Osteoblast (primary cell): ENCODE measurements around the gene C1orf226. TPM values are rescaled to one million over a fixed set of nuclear protein-coding genes. Genes with fewer than 3 reads are reported as not detected.

Source experiments
- DNase-seq: peaks from one replicate; pipeline ENCODE4 v3.0.0; 2011; ENCODE audit warnings: low spot score, mixed read lengths; ENCODE audit not compliant: insufficient read length; ENCODE audit errors: missing footprints
- H2AFZ ChIP-seq: 2 replicates; pipeline ENCODE4 v1.6.0; 2011; ENCODE audit warnings: mild to moderate bottlenecking, low read length
- H3K27ac ChIP-seq: 2 replicates; pipeline ENCODE4 v1.5.1; 2011; ENCODE audit warnings: mild to moderate bottlenecking, low read depth, low read length, moderate library complexity
- H3K27me3 ChIP-seq: 2 replicates; pipeline ENCODE4 v1.6.0; 2012; ENCODE audit warnings: mild to moderate bottlenecking, control low read depth, inconsistent platforms, low read length, moderate library complexity; ENCODE audit not compliant: insufficient read depth
- H3K36me3 ChIP-seq: 2 replicates; pipeline ENCODE4 v1.5.1; 2011; ENCODE audit warnings: mild to moderate bottlenecking, low read length, control low read depth, moderate library complexity; ENCODE audit not compliant: insufficient read depth
- H3K4me1 ChIP-seq: 2 replicates; pipeline ENCODE4 v1.5.1; 2011; ENCODE audit warnings: mild to moderate bottlenecking, low read length, control low read depth, moderate library complexity; ENCODE audit not compliant: insufficient read depth
- H3K4me2 ChIP-seq: 2 replicates; pipeline ENCODE4 v1.6.0; 2011; ENCODE audit warnings: mild to moderate bottlenecking, low read length; ENCODE audit not compliant: insufficient read depth
- H3K4me3 ChIP-seq: fragments of 200-600 bp; sonication (generic); 3 replicates; pipeline ENCODE4 v1.5.1; 2012; ENCODE audit warnings: mild to moderate bottlenecking, low read length, inconsistent platforms; ENCODE audit not compliant: insufficient read depth
- H3K79me2 ChIP-seq: 2 replicates; pipeline ENCODE4 v1.6.0; 2012; ENCODE audit warnings: mild to moderate bottlenecking, low read length, control low read depth, inconsistent platforms; ENCODE audit not compliant: insufficient read depth
- H3K9me3 ChIP-seq: 2 replicates; pipeline ENCODE4 v1.5.1; 2011; ENCODE audit warnings: low read depth, low read length, control low read depth
- H4K20me1 ChIP-seq: 2 replicates; pipeline ENCODE4 v1.6.0; 2012; ENCODE audit warnings: mild to moderate bottlenecking, low read length, control low read depth; ENCODE audit not compliant: insufficient read depth
- total RNA-seq: library from RNA; depleted of rRNA; stranded (reverse); fragments of >200 nt; gene quantifications from 2 replicates; pipeline ENCODE4 v1.2.3, GENCODE V29; 2012
- TF ChIP-seq, protein P1 (sequence below): IDR thresholded peaks from 2 replicates; pipeline ENCODE4 v1.5.1; 2011; ENCODE audit warnings: mild to moderate bottlenecking, low read depth, low read length, moderate library complexity; ENCODE audit errors: extremely low read depth

The C1orf226 gene
- total RNA-seq, 1 donor, result under 0.01 TPM

DNA sequence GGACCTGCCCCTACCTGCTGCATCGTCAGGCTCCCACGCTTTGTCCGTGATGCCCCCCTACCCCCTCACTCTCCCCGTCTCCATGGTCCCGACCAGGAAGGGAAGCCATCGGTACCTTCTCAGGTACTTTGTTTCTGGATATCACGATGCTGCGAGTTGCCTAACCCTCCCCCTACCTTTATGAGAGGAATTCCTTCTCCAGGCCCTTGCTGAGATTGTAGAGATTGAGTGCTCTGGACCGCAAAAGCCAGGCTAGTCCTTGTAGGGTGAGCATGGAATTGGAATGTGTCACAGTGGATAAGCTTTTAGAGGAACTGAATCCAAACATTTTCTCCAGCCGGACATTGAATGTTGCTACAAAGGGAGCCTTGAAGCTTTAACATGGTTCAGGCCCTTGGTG lies 13.8 kb upstream of the C1orf226 start:
- no peak overlapping the region for H2AFZ ChIP-seq
- TF ChIP-seq, protein P1, sequence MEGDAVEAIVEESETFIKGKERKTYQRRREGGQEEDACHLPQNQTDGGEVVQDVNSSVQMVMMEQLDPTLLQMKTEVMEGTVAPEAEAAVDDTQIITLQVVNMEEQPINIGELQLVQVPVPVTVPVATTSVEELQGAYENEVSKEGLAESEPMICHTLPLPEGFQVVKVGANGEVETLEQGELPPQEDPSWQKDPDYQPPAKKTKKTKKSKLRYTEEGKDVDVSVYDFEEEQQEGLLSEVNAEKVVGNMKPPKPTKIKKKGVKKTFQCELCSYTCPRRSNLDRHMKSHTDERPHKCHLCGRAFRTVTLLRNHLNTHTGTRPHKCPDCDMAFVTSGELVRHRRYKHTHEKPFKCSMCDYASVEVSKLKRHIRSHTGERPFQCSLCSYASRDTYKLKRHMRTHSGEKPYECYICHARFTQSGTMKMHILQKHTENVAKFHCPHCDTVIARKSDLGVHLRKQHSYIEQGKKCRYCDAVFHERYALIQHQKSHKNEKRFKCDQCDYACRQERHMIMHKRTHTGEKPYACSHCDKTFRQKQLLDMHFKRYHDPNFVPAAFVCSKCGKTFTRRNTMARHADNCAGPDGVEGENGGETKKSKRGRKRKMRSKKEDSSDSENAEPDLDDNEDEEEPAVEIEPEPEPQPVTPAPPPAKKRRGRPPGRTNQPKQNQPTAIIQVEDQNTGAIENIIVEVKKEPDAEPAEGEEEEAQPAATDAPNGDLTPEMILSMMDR, result no peak
- peaks cover 24% of the 10 kb centered on the region for H3K27me3 ChIP-seq
- no peaks in the 10 kb centered on the region for H3K4me1 ChIP-seq
- H3K4me3 ChIP-seq, result no peak overlapping the region
- no peaks in the 10 kb centered on the region for H3K79me2 ChIP-seq
- H3K9me3 ChIP-seq, result no peaks in the 10 kb centered on the region
- no peak overlapping the region for H3K27ac ChIP-seq
- peak; percentile 75 for DNase-seq
- H3K36me3 ChIP-seq, result no peaks in the 10 kb centered on the region
- H3K4me2 ChIP-seq, result no peak overlapping the region
- no peaks in the 10 kb centered on the region for H4K20me1 ChIP-seq

DNA sequence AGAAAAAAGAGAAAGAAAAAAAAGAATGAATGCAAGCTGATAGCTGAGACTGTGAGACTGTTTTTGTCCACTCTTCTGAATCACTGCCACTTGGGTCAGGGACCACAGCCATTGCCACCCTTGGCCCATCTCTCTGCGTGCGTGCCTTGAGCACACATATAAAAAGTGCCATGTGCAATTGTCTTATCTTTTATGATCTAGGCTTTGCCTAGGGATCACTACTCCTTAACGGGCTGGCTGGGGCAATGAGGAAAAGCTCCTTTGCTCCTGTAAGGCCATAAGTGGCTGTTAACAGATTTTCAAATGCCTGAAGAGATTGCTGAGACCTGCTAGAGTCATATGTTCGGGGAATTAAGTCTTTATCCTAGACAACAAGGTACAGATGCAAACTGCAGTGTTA lies 13.1 kb upstream of the C1orf226 start:
- H3K27ac ChIP-seq, result no peak overlapping the region
- DNase-seq, result no peak
- H3K4me2 ChIP-seq, result no peak overlapping the region

DNA sequence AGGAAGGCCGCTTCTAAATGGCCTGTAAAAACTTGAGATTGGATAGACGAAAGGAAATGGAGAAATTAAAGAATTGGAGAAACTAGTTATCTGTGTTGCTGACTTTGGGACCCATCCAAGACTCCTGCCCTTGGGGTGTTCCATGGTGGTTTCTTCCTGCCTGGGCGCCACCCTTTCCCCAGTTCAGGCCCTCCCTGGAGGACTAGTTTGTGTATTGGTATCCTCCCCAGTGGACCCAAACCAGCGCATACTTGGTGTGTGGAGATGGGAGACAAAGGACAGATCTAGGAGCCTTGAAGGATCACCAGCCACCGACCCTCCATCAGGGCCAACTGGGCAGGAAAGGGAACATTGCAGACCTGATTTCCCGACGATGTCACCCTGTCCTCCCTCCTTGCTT lies 12.0 kb upstream of the C1orf226 start:
- DNase-seq, result no peak
- no peaks in the 10 kb centered on the region for H3K9me3 ChIP-seq
- H3K36me3 ChIP-seq, result no peaks in the 10 kb centered on the region
- H3K79me2 ChIP-seq, result no peaks in the 10 kb centered on the region
- H3K4me1 ChIP-seq, result no peaks in the 10 kb centered on the region
- H3K4me3 ChIP-seq, result no peak overlapping the region
- H4K20me1 ChIP-seq, result no peaks in the 10 kb centered on the region
- H3K27ac ChIP-seq, result no peak overlapping the region
- TF ChIP-seq, protein P1, result no peak
- H3K4me2 ChIP-seq, result no peak overlapping the region
- H3K27me3 ChIP-seq, result peaks cover 24% of the 10 kb centered on the region
- H2AFZ ChIP-seq, result no peak overlapping the region

More for the DNA sequence above, 13.1 kb upstream of the C1orf226 start:
- Histone ChIP-seq H3K79me2 (no peaks in the 10 kb centered on the region), H3K4me1 (no peaks in the 10 kb centered on the region), H3K36me3 (no peaks in the 10 kb centered on the region), H3K27me3 (peaks cover 24% of the 10 kb centered on the region), H2AFZ (no peak overlapping the region), H4K20me1 (no peaks in the 10 kb centered on the region), H3K4me3 (no peak overlapping the region), H3K9me3 (no peaks in the 10 kb centered on the region)
- TF ChIP-seq, protein P1, result no peak

DNA sequence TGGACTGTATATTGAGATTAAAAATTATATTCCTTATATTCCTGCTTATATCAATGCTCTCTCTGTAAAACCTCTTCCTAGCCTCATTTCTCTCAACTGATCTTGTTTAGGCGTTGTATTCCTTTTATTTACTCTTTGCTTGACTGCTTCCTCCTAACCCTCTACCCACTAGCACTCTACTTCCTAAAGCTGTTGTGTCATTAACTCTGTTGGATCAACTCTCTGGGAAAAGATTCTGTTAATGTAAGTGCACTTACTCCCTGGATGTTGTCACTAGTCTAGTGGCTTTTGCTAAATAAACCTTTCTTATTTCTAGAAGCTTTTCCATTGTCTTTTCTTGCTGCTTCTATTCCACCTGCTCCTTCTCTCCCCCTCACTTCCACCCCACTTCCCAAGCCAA lies 11.4 kb upstream of the C1orf226 start:
- peaks cover 24% of the 10 kb centered on the region for H3K27me3 ChIP-seq
- no peaks in the 10 kb centered on the region for H3K9me3 ChIP-seq
- H3K4me2 ChIP-seq, result no peak overlapping the region
- TF ChIP-seq, protein P1, result no peak
- no peak overlapping the region for H2AFZ ChIP-seq
- no peak overlapping the region for H3K27ac ChIP-seq
- H3K36me3 ChIP-seq, result no peaks in the 10 kb centered on the region
- no peak for DNase-seq
- H3K4me1 ChIP-seq, result no peaks in the 10 kb centered on the region
- H3K79me2 ChIP-seq, result no peaks in the 10 kb centered on the region
- H3K4me3 ChIP-seq, result no peak overlapping the region
- H4K20me1 ChIP-seq, result no peaks in the 10 kb centered on the region
